ENCODE results near the gene ZNF516.

Gene ZNF516

DNA sequence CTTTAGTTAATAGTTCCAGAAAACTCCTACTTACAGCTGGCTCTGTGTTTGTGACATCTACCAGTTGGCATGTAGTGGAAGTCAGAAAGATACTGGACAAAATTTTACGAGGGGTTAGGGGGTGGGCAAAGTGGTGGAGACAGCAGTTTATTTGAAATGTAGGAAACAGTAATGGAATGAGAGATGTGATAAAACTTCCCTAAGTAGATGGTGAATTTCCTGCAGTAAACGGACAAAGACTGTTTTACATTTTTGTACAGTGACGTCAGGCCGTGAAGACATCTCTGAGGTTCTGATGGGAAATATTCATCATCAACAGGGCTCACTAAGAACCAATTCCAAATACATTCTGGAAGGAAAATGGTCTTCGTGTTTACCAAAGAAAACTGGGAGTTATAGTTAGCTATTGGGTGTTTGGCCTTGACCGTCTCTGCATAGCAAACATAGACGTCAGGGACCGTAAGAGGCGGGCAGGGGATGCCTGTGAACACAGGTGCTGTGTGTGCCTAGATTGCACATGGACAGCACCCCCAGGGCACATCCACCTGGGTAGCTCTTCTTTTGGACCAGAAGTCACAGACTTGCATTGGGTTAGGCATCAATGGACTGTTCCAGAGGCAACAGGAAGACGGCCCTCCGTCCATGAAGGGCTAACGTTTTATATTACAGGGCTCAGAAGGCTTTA is 131.5 kb downstream of the ZNF516 start:
- DNase-seq (ENCODE audit: low read depth) = no peak
- H3K4me3 ChIP-seq (ENCODE audit: low read depth, low read length) = no peak overlapping the region

DNA sequence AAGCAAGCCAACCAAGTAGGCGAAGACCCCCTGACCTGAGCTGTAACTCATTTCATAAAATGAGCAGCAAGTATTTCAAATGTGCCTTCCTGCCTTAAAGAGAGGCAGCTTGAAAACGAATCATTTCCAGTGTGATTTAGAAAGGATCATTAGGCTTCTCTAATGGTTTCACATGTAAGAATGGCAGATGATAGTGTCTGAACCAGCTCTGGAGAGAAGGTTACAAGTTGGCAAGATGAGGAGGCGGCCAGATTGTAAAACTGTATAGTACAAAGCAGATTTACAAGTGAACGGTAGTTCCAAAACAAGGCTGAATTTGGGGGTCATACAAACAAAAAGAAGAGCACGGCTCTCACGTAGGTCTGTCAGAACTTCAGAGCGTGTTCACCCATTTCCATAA is 132.4 kb downstream of the ZNF516 start:
- DNase-seq (ENCODE audit: low read depth) = no peak

DNA sequence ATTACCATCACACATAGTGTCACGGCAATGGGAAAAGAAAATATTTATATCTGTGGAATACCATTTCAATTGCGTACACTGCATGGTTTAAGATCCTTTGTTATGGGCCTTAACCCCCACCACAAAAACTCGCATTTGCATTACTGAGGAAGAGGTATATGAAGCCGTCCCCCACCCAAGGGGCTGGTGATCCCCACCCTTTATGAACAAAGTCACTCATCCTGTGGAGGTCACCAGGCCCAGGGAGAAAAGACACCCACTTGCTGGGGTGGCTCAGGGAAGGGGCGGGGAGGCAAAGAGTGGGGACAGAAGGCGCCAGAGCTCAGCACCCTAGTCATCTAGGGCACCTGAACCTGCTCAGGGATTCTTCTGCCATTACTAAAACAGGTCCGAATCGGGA is 133.8 kb downstream of the ZNF516 start:
- DNase-seq (ENCODE audit: low read depth) = no peak
- no peak overlapping the region for H3K4me3 ChIP-seq (ENCODE audit: low read depth, low read length)

More for the DNA sequence above, 132.4 kb downstream of the ZNF516 start:
- no peak overlapping the region for H3K4me3 ChIP-seq (ENCODE audit: low read depth, low read length)

DNA sequence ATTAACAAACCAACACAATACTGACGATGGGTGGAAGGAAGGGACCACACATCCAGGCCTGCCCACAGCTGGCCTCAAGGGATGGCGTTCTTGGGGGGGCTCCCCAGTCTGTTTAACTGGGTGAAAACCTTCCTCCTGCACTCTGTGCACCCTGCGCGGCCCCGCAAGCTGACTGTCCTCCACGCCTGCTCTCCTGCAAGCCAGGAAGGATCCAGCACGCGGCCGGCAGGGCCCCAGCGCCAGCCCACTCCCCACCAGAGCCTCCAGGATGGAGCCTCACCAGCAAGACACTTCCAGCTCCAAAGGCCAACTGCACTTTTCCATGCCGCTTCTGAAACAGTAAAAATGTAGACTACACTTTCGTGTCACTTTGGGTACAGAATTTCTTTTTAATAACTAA is 135.1 kb downstream of the ZNF516 start:
- no peak for DNase-seq (ENCODE audit: low read depth)
- no peak overlapping the region for H3K4me3 ChIP-seq (ENCODE audit: low read depth, low read length)

DNA sequence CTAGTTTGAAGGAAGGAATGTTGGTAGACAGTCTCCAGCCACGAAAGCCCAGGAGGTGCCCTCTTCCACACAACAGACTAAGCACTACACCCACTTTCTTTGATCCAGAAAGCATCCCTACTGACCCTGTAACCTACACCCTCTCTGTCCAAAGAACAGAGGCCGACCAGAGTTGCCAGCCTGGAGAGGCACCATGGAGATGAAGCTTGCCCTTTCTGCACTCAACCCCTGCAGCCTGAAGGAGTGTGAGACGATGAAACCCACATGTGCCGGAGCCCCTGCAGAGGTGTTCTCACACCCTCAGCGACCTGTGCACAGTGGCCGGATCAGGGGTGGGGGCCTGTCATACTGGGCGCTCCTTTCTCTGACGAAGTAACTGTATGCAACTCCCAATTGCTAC is 136.3 kb downstream of the ZNF516 start:
- no peak overlapping the region for H3K4me3 ChIP-seq (ENCODE audit: low read depth, low read length)
- DNase-seq (ENCODE audit: low read depth) = no peak

DNA sequence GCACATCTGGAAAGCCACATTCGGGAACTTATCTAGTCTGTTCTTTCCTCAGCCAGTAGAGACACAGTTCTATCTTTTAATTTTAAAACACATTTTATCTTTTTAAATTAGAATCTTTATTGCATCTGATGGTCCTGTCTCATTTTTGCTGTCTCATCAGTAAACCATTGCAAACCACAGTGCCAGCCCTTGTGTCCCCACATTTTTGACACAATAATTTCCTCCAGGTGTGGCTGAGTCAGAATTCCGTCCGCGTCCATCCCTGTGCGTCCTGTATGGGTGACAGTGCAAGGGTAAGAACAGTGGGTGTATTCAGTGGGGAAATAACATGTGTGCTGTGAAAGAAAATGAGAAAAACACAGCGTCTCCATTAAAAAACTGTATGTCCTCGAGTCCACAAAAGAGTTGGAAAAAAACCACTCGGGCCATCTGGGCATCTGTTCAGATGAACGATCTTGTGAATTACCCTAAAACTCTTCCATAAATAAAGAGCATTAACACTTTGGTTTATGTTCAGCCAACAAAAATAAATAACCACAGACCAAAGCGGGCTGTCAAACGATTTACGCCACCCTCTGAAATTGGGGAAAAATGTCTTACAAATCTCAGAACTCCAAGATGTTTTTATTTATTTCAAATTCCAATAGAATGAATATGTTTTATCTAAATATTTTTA is 137.3 kb downstream of the ZNF516 start:
- no peak overlapping the region for H3K4me3 ChIP-seq (ENCODE audit: low read depth, low read length)
- no peak for DNase-seq (ENCODE audit: low read depth)

DNA sequence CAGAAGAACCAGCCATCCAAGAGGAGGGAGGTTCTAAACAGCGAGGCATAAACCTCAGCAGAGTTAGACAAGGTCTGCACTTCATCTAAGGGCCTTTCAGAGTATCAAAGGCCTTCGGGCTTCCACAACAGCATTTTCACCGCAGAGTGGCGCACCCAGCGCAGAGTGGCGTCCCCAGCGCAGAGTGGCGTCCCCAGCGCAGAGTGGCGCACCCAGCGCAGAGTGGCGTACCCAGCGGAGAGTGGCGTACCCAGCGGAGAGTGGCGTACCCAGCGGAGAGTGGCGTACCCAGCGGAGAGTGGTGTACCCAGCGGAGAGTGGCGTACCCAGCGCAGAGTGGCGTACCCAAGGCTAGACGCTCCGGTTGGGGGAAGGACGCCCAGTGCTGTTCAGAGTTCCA is 137.9 kb downstream of the ZNF516 start:
- no peak overlapping the region for H3K4me3 ChIP-seq (ENCODE audit: low read depth, low read length)
- no peak for DNase-seq (ENCODE audit: low read depth)

DNA sequence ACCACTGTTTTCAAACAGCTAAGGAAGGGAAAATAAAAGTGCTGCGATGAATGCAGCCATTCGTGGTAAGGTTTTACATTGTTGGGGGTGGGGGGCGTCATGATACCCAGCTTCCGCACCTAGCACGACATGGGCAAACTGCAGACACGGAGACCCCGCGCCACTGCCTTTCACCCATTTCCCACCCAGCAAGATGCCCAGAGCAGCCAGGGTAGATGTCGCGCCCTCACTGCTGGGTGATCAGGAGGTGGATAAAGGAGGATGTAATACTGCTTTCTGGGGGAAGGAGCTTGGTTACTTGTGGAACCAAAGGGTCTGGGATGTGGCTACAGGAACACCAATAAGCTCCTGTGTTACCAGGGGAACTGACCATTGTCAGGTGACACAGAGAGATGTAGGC is 138.4 kb downstream of the ZNF516 start:
- no peak overlapping the region for H3K4me3 ChIP-seq (ENCODE audit: low read depth, low read length)
- DNase-seq (ENCODE audit: low read depth) = no peak

DNA sequence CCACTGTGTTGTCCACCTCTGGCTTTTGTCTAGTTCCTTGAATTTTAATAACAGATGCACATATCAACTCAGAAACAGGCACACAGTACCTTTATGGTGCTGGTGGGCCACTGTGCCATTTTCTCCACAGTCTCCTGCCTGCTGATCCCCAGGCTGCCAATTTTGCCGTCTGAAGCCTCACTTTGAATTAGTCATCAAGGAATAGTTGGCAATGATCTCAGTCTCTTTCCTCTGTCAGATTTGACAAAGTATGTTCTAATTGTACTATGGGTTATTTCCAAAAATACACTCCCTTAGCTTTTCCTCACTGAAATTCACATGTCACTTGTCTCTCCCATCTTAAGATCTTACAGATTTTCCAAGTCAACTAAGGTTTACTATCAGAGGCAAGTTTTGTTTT is 140.7 kb downstream of the ZNF516 start:
- H3K4me3 ChIP-seq (ENCODE audit: low read depth, low read length) = no peak overlapping the region
- peak; percentile 35 for DNase-seq (ENCODE audit: low read depth)

DNA sequence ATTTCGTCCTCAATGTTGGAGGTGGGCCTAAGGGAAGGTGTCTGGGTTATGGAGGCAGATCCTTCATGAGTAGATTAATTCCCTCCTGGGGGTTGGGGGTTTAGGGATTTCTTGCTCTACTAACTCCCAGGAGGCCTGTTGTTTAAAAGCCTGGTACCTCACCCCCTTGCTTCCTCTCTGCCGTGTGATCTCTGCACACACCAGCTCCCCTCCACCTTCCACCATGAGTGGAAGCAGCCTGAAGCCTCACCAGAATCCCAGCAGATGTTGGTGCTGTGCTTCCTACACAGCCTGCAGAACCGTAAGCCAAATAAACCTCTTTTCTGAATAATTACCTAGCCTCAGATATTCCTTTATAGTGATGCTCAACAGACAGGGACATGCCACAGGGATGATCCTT is 141.5 kb downstream of the ZNF516 start:
- no peak overlapping the region for H3K4me3 ChIP-seq (ENCODE audit: low read depth, low read length)
- no peak for DNase-seq (ENCODE audit: low read depth)

DNA sequence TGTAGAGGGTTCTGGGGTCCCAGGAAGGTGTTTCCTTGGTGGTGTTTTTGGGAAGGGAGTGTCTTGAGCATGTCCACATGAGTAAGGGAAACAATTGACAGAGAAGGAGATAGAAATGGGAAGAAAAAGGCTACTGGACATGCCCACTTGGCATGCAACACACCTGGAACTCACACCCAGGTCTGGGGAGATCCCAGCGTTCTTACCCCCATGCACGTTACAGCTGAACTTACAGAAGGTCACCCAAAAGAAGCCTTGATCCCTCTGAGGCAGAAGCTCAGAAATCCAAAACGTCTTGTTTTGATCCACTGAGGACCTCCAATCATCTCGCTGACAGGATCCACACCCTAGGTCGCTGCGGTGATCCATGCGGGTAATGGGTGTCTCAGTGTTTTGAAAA is 142.0 kb downstream of the ZNF516 start:
- no peak overlapping the region for H3K4me3 ChIP-seq (ENCODE audit: low read depth, low read length)
- no peak for DNase-seq (ENCODE audit: low read depth)

DNA sequence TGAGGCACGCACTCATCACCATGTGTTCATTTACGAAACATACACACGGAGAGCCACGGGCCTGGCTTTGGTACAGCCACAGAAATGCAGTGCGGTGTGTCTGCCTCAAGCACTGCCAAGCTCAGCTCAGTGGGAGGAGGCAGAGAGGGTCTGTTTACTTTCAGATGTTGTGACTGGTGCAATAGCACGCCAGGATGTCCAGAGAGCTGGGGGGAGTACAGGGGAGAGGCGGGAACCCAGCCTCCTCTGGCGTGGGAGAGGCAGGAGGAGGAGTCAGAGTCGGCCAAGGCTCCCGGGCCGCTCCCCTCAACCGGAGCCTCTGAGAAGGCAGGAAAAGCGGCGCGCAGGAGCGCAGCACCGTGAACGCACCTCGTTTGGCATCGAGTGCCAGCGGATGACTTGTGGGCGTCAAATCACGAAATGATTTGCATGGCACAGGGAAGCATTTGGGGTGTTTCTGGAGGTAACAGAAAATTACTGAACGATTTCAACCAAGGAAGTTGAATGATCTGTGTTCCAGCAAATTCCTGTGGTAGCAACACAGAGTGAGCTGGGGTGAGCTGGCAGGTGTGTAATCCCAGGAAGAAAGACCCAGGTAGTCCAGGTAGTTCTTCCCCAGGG is 143.0 kb downstream of the ZNF516 start:
- DNase-seq (ENCODE audit: low read depth) = peak; percentile 74
- peak overlapping the region; percentile 22 for H3K4me3 ChIP-seq (ENCODE audit: low read depth, low read length)

DNA sequence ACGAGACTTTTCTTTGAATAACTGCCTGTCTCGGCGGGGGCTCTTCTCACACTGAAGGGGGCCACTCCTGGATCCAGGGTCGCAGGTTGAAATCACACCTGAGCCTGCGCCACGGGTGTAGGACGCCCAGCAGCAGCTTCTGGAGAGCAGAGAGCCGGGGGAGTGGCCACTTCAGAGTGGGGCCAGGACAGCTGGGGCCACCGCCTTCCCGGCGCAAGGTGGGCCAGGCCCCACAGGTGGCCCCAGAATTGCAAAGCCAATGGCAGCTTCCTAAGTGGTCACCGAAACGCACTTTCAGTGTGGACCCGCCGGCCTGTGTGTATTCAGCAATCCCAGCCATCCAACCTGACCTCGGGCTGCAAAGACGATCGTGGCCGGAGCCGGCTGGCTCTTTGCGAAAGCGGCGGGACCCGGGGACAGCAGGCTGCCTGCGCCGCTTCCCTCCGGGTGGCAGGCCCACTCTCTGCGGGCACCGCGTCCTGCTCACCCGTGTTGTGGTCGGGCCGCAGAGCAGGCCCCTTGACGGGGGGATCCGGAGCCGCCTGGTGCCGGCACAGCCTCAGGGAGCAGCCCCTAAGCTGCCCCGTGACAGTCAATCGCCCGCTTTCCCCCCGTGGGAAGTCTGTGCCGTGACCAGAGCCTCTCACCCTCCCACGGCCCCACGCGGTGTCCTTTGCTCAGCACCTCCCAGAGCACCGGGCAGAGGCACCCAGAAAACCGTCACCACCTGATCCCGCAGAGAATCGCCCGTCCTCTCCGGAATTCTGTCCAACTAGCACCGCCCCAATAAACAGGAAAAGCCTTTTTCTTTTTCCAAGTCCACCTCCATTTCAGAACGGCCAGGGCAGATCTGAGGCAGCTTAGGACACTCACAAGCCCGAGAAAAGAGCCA is 144.7 kb downstream of the ZNF516 start:
- no peak overlapping the region for H3K4me3 ChIP-seq (ENCODE audit: low read depth, low read length)
- no peak for DNase-seq (ENCODE audit: low read depth)

DNA sequence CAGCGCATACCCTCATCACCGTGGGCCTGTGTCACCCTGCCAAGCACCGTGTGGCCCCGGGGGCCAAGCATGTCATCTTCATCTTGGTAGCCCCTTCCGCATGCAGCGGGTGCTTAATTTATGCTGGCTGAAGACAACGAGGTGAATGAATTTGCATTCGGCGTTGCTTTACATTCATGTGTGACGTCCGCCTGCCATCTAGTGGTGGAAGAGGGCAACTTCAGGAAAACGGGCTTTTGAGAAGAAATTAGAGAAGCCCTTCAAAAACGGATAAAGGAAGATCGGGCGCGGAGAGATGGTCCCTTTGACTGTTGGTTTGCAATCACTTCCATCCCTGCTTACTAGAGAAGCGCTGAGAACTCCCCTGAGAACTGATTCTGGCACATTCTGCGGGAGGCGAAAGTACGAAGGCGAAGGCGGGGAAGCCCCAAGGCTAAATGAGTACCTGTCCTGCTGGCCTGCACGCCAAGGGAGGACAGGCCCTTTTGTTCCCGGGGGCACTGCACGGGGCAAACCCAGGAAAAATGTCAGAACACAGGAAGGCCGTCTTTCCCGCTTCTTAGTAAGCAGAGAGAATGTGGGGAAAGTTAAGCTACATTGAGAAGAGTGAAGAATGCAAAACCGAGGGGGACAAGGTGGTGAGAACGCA is 145.9 kb downstream of the ZNF516 start:
- peak; percentile 21 for DNase-seq (ENCODE audit: low read depth)
- H3K4me3 ChIP-seq (ENCODE audit: low read depth, low read length) = no peak overlapping the region

DNA sequence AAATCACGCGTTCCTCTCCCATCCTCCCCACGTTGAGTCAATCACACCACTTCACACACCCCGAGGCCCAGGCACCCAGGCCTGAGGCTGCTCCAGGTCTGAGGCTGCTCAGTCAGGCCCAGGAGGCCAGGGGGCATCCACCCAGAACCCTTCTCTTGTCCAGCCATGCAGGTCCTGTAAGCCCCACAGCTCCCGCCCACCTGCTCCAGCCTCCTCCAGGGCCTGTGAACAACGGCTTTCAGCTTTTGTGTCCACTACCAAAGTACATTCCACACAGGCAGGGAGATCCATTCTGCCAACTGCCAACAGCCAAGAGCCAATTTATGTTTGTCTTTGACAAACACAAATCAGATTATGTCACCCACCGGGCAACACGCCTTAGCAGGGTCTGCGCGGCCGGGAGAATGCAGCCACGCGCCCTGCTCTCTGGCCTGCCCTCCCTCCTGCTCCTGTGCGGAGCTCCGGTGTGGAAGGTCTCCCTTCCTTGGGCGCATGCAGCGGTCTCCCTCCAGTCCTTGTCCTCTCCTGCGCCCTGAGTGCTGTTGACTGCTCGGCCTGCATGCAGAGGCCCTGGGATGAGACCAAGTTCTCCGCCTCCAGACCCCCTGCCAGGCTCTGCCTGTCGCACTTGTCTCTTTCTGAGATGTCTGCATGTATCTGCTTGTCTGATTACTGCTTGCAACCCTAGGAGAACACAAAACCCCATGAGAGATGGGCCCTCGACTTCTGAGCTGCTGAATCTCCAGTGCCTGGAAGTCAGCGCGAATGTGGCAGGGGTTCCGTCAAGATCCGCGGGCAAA is 146.6 kb downstream of the ZNF516 start:
- no peak overlapping the region for H3K4me3 ChIP-seq (ENCODE audit: low read depth, low read length)
- DNase-seq (ENCODE audit: low read depth) = no peak

DNA sequence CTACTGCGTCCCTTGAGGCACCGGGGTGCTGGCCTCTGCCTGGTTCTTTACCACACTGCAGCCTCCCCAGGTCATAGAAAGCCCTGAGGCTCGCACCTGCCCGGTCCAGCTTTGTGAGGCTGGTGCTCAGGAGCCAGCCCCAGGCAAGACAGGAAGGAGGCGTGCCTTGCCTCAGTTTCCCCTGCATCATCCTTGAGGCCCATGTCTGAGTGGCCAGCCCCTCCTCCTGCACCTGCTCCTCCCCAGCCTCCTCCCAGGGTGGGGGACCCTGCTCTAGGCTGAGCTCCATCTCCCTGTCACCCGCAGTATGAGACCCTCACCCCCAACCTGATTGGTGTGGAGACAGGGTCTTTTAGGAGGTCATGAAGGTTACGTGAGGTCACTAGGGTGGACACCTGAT is 147.7 kb downstream of the ZNF516 start:
- H3K4me3 ChIP-seq (ENCODE audit: low read depth, low read length) = no peak overlapping the region
- no peak for DNase-seq (ENCODE audit: low read depth)

DNA sequence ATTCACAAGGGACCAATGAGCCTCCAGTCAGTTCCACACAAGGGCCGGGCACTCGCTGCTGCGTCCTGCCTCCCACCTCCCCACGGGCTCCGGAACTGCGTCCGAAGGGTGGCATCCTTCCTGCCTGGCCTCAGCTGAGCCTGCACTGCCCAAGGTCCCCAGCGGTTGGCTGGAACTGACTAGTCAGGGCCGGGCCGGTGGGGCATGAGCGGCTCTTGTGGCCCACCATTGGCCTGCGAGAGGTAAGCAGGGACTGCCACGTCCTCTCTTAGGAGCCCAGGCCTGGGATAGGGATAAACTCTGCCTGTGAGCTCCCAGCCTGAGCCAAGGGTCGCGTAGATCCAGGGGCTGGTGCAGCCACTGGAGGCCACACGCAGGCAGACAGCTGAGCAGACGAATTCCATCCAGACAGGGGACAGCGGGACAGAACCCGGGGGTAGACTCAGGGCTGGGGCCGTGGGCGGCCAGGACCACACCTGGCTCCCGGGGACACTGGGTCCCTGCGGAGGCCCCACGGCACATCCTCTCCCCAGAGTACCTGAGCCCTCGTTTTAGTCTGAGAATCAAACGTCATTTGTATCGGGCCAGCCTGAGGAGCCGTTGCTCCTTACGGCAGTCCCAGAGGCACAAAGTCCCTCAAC is 148.4 kb downstream of the ZNF516 start:
- DNase-seq (ENCODE audit: low read depth) = no peak
- H3K4me3 ChIP-seq (ENCODE audit: low read depth, low read length) = no peak overlapping the region

DNA sequence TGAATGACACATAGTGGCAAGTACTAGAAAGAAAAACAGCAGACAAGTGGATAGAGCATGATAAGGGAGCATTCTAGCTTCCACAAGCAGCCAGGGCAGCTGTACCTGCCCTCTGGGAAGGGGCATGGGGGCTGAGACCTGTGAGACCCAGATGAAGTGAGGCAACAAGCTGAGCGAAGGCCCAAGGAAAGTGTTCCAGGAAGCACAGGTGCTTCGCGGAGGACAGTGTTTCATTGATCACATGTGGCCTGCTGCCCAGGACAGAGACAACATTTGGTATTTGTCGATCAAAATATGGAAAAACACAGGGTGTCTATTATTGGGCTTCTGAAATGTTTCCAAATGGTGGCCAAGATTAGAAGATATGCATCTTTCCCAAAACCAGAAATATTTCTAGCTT is 149.1 kb downstream of the ZNF516 start:
- no peak for DNase-seq (ENCODE audit: low read depth)
- H3K4me3 ChIP-seq (ENCODE audit: low read depth, low read length) = no peak overlapping the region

Data from skeletal muscle cell (primary cell).